Measurements from ENCODE around the gene MYLIP.
A peak's percentile ranks its signal among the peaks of the same experiment; 100 is the strongest.

The MYLIP gene

DNA sequence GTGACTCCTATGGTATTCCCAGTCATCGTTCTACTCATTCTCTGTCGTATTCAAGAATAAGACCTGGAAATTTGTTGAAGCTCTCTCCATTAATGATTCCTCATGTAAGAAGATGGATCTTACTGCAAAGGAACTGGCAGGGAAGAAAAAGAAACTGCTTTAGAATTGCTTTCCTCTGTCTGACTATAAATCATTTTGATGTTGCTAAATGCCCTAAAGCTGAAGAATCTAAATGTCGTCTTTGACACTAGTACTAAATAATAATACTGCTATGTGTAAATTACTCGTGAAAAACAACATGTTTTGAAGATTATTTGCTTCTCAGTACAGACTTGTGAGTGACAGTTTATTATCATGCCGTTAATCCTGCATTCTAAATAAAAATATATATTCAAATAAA lies 20.5 kb upstream of the MYLIP start:
- no peak for DNase-seq

DNA sequence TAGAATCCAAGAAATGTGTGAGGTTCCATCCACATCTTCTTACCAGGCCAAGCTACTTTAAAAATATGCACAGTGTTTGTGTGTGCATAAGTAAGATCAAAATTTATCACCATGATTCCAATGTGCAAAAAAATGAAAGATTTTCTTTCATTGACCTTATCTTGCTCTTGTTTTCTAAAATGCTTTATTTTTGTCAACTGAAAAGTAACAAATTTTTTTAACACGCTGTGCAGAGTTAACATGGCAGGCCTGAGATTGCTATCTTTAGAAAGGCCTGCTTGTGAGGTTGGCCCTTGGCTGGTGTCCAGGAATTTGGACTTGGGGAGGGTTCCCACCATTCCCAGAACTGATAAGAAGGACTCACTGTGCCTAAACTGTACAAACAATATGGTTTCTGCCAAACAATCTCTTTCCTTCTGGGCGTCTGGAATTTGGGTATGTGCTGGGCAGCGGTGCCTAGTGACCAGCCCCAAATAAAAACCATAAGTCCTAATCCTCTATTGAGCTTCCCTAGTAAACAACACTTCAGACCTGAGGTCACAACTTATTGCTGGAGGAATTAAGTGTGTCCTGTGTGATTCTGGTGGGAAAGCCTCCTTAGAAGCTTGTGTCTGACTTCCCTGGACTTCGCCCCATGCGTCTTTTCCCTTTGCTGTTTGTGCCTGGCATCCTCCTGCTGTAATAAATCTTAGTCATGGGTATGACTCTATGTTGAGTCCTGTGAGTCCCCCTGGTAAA lies 19.8 kb upstream of the MYLIP start:
- DNase-seq: no peak

DNA sequence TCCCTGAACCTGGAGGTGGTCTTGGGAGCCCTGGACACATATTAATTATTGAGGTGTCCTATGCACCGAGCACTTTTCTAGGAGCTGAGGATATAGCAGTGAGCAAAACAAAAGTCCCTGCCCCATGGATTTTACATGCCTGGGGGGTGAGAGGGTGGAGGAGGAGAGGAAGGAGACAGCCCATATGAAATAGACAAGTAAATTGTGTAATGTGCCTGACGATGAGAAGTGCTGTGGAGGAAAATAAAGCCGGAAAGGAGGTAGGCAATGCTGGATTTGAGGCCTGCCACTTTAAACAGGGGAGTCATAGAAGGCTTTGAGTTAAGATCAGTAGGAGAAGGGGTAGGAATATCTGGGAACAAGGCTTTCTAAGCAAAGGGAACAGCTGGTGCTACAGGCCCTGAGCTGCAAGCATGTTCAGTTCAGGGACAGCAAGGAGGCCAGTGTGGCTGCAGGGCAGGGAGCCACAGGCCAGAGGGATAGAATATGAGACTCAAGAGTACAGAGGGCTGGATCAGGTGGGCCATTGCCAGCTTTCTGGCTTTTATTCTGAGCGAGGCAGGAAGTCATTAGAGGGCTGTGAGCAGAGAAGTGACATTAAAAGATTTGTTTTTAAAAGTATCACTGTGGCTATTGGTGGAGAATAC lies 19.1 kb upstream of the MYLIP start:
- no peak for DNase-seq

DNA sequence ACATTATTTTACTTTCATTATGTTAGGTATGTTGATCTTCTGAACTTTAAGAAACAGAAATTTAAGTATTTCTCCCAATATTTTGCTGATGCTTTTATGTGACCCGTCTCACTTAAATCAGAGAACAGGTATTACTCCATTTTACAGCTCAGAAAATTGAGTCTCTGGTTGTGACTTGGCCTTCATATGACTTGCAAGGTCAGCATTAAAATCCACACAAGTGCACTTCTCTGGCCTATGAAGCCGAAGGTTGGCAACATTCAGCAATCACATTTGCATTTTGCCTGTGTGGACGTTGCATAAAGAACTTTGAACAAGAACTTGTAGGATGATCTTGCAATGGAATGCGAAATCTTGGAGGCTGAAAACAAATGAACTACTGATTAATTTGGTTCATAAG lies 10.1 kb upstream of the MYLIP start:
- no peak for DNase-seq

DNA sequence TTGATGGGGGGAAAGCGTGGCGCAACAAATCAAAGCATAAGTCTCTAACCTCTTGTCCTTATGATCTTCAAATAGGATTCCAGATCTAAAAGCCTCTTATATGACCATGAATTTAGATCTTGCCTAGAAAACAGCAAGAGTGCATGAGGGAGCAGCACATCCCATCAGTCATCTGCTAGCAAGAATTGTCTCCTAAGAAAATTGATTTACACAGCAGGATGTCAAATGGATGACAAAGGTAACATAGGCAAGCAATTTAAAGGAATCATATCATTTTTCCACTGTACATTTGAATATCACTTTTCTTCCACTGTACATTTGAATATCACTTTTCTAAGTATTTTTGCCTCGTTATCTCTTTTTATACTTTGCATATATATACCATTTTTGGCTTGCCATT lies 7.5 kb upstream of the MYLIP start:
- no peak for DNase-seq

DNA sequence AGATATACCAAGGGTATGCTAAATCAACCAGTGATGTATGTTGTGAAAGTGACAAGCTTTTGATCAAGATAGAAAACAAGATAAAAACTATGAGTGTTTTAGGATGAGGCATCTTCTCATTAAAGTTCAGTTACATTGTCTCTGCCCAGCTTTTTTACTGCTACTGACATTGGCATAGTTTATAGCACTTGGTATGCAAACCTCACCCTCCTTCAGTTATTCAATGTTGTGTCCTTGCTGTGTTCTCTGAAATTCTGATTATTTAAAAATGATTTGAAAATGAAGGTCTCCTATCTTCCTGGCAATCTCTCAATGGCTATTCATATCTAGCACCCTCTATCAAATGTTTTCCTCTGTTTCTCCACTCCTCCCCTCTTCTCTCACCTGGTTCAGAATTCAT lies 6.7 kb upstream of the MYLIP start:
- DNase-seq: no peak

DNA sequence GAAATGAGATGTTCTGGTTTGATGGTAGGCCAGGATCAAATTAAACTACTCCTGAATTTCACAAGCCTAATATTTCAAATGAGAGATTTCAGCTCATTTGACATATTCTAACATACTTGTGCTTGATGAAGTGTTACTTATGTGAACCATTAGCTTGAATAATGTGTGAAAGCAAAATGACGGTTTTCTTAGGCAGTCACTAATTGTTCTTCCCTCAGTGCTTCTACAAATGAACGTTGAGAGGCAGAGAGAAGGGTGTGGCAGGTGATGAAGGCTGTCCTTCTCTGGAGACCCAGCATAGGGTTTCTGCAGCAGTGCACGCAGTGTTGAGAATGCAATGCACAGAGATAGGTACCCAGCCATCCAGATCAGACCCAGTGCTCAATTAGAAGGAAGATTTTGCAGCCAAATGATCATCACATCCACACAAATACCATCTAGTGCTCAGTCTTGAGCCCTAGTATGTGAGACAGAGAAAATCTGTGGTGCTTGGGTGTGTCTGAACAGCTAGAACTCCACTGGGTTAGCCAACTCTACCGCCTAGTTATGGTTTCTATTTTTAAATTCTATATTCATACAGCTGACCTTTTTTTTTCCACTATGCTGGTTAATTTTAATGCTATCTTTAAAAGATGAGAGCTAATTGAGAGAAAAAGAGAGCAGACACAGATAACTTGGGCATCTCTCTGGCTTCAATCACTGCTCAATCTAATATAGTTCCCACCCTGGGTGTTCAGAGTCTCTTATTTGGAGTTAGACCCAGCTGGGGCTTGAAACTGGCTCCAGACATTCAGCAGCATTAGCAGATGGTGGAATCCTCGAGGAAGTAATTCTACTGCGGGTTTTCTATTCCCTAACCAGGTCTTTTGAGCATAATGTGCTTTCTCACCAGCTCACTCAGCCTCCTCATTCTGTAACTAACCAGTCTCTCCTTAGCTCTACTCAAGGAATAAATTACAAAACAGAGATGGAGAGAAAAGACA lies 4.4 kb upstream of the MYLIP start:
- no peak for DNase-seq

DNA sequence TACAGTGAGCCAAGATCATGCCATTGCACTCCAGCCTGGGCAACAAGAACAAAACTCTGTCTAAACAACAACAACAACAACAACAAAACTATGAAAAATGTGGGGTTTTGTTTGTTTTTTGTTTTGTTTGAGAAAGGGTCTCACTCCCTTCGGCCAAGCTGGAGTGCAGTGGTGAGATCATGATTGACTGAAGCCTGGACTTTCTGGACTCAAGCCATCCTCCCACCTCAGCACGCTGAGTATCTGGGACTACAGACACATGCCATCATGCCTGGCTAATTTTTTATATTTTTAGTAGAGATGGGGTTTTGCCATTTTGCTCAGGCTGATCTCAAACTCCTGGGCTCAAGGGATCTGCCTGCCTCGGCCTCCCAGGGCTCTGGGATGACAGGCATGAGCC lies 2.8 kb upstream of the MYLIP start:
- DNase-seq: no peak

DNA sequence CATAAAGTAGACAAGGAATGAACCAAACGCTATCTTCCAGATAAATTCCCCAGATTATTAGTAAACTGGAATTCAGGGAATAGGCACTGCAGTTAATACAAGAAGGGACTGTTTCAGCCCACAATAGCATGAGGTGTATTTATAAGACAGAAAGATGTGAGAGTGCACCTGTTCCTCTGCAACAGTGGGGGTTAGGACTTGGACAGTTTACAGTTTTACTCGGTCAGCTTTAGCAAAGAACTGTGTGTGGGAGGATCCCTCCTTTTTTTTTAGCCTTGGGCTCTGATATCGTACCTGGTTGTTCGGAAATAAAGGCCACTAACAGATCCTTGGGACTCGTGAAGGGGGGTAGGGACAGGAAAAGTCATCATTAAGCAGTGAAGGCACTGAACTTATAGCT lies 2.0 kb upstream of the MYLIP start:
- DNase-seq: no peak

DNA sequence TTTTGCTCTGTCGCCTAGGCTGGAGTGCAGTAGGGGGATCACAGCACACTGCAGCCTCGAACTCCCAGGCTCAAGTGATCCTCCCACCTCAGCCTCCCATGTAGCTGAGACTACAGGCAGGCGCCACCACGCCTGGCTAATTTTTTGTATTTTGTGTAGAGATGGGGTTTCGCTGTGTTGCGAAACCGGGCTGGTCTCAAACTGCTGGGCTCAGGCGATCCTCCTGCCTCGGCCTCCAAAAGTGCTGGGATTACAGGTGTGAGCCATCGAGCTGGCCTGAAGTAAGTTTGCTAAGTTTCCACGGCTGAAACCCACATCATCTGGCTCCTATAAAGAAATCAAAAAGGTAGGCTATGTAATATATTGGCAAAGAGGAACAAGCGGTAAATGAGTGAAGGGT lies 1.4 kb upstream of the MYLIP start:
- DNase-seq: no peak

DNA sequence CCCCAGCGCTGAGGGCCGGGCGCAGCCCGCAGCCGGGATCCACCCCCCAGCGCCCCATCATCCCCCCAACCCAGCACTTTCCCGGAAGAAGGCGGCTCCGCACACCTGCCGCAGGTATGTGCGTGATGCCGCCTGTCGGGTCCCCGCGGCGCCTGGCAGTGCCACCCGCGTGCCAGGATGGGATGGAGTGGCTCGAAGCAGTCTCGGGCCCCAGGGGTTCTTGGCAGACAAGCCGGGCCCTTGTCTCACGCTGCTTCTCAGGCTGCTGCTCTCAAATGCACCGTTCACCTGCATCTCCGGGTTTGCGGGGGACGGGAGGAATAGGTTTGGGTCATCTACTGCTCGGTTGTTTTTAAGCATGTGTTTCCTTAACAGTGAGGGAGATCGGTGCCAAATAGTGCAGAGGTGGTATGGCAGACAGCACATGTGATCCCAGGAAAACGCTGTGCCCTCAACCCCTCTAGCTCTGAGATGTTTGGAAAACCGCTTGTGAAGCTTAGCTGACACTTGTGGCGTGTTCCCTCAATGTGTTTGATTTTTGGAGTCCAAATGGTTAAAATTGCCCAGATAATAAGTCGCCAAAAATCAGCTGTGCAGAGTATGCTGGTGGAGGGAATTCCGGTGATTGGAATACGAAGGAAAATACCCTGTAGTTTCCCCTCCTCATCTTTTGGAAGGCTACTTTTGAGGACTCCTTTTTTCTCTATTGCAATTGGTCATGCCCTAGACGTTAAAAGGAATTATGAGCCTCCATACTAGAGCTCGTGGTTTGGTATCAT lies 926 bp downstream of the MYLIP start:
- DNase-seq: peak in 1 of 2 experiments; percentile 10

DNA sequence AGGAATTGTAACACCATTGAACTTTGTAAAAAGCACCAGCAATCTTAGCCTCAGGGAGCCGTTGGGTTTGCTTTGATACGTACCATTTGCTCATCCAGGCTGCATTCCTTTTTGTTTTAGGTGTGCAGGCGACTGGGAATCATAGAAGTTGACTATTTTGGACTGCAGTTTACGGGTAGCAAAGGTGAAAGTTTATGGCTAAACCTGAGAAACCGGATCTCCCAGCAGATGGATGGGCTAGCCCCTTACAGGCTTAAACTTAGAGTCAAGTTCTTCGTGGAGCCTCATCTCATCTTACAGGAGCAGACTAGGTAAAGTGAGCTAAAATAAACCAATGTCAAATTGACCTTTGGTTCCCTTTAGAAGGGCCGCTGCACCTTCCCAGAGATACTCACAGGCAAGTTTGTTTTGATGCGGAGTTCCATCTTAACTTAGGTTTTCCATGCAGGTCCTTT lies 1.6 kb downstream of the MYLIP start:
- no peak for DNase-seq

DNA sequence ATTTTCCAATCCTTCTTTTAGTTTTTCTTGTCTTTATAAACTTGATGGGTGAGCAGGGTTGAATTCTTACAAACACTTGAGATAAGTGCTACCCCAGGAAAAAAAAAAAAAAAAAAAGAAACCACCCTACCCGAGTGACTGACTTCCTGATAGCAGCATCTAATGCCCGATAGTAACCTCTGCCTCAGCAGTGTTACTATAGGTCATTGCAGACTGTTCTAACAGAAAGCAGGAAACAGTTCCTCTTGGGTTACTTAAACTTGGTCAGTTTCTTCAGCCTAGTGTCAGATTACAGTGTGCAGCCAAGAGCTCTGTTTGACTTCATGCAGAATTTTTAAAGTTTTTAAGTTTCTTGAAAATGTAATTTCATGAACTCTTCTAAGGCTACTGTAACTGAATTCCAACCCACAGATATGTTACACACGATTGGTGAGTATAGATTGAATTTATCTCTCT lies 2.1 kb downstream of the MYLIP start:
- no peak for DNase-seq

DNA sequence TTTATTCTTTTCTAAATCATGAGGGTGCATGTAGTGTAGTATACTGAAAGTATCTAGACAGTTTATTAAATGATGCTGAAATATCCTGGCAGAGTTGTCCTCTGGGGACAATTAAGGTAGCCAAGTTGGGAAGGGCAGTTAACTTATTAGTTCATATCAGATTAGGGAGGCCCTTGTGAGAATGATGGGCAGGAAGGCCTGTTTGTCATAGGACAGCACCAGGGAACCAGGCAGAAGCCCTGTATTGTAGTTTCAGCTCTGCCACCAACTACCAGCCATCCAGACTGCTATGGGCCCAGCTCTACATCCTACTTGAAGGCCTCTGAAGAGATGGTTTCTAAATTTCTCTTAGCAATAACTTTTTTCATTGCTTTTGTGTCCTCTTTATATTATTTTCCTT lies 4.0 kb downstream of the MYLIP start:
- DNase-seq: no peak

DNA sequence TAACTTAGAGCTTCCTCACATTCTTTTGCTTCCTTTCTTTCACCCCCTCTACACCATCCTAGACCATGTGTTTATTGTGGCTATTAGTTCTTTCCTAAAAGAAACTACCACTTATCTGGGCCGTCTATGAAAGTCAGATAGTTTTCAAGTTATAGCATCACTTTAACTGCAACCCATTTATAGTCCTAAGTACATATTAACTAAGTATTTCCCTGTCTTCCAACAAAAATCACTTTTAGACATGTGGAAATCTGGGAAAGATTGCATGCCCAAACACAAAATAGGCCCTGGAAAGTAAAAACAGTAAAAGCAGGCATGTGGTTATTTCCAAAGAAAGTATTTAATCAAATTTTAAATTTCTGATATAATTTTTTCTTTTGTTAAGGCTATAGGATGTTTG lies 5.5 kb downstream of the MYLIP start:
- DNase-seq: no peak

DNA sequence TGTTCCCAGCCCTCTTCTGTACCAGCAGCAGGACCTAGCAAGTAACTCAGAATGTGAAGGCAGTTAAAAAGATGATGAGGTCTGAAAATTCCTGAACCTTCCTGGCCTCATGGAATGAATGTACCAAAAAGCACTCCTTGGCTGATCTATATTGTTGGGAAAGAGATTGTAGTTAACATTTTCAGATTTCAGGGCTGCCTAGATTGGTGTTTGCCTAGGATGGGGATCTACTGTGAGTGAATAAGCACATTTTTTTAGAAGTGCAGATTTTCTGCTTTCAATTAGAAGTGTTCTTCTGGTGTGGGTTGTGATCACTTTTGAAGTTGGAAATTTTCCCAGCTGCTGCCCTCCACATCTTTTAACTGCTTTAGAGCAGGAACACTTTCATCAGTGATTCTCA lies 6.2 kb downstream of the MYLIP start:
- no peak for DNase-seq

DNA sequence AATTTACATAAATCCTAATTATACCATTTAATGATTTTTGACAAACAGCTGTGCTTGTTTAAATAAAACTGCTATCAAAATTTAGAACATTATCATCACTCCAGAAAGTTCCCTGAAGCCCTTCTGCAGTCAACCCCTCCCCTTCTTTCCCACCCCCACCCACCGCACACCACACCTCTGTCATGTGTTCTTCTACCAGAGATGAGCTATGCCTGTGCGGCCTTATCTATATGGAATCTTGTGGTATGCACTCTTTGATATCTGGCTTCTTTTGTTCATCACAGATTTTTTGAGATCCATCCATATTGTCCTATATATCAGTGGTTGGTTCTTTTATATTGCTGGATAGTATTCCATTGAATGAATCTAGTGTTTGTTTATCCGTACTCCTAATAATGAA lies 7.2 kb downstream of the MYLIP start:
- DNase-seq: no peak

DNA sequence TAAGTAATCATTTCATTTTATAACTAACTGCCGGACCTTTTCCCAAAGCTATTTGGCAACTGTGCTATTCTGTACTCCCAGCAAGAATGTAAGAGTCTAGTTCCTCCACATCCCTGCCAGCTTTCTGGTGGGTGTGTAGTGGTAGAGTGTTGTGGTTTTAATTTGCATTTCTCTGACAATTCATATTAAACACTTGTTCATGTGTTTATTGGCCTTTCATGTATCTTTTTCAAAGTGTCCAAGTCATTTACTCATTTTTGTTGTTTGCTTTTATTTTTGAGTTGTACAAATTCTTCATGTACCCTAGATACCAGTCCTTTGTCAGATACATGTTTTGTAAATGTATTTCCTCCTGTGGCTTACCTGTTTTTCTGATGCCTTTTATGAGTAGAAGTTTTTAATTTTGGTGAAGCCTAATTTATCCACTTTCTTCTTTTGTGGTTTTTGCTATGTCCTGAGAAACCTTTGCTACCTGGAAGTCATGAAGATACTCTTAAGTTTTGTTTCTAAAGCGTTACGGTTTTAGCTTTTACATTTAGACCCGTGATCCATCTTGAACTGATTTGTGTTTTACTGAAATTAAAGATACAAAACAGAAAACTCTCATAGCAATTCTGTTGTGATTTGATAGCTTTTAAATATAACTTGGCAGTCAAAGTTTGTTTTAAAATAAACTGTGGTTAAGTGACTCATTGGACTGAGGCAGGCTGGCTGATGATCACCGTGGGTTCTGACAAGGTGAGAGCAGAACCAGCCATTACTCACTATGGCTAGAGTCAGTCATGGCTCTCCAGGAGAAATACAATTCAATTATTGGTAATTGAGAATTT lies 8.0 kb downstream of the MYLIP start:
- DNase-seq: no peak

DNA sequence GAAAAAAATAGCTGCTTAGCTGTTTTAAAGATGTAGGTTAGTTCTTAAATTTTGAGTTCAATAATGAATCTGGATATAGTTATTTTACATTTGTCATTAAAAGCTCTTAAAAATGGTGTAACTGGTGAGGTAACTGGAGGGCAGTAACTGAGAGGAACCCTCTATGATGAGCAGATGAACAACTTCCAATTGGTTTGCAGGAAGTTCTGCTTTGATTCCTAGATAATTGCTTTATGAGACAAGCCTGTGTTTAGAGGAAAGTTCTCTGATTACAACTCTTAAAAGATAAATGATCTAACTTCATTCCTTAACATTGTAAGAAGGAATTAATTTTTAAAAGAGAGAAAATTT lies 8.5 kb downstream of the MYLIP start:
- no peak for DNase-seq

DNA sequence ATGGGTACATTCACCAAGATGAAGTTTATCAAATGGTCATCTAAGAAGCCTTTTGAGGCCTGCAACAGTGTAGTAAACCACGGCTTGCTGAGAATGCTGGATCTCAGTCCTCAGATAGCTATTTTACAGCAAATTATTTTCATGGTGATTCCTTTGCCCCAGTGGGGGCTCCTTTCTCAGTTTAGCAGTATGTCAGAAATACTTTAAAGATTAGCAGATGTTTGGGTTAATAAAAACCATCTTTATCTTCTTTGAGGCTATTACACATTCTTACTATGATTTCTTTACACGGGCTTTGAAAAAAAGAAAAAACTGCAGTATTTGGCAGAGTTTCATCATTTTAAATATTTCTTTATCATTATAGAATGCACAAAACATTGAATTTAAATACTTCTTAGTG lies 10.7 kb downstream of the MYLIP start:
- DNase-seq: no peak

DNA sequence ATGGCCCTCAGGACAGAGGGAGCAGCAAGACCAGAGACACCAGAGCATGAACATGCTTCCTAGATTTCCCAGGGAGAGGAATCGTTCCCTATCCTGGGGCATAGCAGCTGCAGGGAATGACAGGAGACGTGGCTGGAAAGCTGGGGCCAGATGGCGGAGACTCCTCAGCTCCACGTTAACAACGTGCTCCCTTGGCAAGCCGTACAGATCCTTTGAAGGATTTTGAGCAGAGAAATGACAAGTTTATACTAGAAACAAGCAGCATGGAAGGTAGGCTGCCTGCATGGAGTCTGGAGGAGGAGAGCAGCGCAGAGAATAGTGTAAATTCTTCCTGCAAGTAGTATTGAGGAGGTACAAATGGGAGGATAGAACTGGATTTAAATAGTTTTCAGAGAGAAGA lies 11.7 kb downstream of the MYLIP start:
- DNase-seq: no peak

DNA sequence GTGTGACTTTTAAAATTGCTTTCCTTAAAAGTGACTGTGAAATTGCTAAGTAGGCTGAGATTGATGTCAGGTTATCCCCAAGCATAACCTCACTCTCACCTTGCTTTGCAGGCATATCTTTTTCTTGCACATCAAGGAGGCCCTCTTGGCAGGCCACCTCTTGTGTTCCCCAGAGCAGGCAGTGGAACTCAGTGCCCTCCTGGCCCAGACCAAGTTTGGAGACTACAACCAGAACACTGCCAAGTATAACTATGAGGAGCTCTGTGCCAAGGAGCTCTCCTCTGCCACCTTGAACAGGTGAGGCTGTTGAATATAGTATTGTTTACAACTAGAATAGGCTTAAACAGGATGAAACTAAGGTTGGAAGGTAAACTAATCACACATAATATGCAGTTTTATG lies 12.6 kb downstream of the MYLIP start:
- DNase-seq: no peak

All from cerebellar nuclear complex (tissue), 1 donor.